ENCODE data around the gene CX3CL1.
A peak's percentile ranks its signal among the peaks of the same experiment; 100 is the strongest.

CX3CL1 gene

DNA sequence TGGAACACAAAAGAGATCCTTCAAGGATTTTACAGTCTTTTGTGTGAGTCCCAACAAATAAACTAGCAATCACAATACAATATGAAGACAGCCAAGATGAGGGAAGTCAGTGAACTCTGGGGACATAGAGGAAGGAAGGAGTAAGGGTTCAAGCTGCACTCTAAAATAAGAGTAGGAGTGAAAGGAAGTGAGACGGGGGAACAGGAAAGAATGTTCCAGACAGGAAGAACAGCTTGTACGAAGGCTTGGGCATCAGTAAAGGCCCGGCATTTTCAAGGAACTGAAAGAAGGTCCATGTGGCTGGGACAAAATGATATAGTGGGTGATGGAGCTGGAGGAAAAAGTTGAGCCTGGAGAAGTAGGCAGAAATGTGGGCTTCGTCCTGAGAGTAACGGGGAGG is 36.8 kb downstream of the CX3CL1 start:
- Histone ChIP-seq H3K27me3 (replicated peaks; ENCODE audit: control insufficient read depth, insufficient read depth, low read length) (no peaks in the 10 kb centered on the region), H3K4me3 (replicated peaks; ENCODE audit: low read depth, low read length) (no peak overlapping the region), H3K36me3 (ENCODE audit: control insufficient read depth, insufficient read depth, low read length) (no peaks in the 10 kb centered on the region)
- TF ChIP-seq, protein P1, sequence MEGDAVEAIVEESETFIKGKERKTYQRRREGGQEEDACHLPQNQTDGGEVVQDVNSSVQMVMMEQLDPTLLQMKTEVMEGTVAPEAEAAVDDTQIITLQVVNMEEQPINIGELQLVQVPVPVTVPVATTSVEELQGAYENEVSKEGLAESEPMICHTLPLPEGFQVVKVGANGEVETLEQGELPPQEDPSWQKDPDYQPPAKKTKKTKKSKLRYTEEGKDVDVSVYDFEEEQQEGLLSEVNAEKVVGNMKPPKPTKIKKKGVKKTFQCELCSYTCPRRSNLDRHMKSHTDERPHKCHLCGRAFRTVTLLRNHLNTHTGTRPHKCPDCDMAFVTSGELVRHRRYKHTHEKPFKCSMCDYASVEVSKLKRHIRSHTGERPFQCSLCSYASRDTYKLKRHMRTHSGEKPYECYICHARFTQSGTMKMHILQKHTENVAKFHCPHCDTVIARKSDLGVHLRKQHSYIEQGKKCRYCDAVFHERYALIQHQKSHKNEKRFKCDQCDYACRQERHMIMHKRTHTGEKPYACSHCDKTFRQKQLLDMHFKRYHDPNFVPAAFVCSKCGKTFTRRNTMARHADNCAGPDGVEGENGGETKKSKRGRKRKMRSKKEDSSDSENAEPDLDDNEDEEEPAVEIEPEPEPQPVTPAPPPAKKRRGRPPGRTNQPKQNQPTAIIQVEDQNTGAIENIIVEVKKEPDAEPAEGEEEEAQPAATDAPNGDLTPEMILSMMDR (IDR thresholded peaks at IDR 0.05; ENCODE audit: insufficient read depth, low read length, poor library complexity, severe bottlenecking) = no peak
- DNase-seq (ENCODE audit: extremely low read depth, insufficient read length) = no peak

DNA sequence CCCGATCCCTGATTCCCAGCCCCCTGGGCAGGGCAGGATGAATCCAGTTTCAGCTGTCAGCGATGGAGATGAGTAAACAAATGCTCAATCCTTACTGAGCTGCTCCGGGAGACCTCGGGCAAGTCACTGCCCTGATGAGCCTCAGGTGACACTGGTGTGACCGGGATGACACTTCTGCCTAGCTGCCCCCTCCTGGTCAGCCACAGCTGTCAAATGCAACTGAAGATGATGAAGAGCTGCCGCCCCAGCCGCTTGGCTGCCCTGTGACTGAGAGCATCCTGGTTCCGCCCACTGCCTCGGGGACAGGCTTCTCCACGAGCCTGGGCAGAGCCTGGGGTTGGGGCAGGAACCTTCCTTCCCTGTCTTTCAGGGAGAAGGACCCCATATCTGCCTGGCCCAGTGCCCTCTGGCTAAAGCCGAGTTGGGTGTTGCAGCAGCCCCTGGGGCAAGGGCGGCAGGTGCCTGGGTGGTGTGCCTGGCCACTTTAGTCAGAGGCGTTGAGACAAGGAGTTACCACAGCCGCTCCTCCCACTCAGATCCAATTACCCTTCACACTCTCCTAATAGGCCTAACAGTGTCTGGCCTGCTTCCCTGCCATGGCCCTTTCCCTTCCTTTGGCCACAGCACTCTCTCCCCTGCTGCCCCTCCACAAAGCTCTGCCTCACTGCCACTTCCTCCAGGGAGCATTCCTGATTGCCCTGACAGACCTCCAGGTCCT is 37.7 kb downstream of the CX3CL1 start:
- TF ChIP-seq, protein P1 (IDR thresholded peaks at IDR 0.05; ENCODE audit: insufficient read depth, low read length, poor library complexity, severe bottlenecking) = no peak
- H3K27me3 ChIP-seq (replicated peaks; ENCODE audit: control insufficient read depth, insufficient read depth, low read length) = no peaks in the 10 kb centered on the region
- no peak overlapping the region for H3K4me3 ChIP-seq (replicated peaks; ENCODE audit: low read depth, low read length)
- H3K36me3 ChIP-seq (ENCODE audit: control insufficient read depth, insufficient read depth, low read length) = no peaks in the 10 kb centered on the region
- DNase-seq (ENCODE audit: extremely low read depth, insufficient read length) = no peak

DNA sequence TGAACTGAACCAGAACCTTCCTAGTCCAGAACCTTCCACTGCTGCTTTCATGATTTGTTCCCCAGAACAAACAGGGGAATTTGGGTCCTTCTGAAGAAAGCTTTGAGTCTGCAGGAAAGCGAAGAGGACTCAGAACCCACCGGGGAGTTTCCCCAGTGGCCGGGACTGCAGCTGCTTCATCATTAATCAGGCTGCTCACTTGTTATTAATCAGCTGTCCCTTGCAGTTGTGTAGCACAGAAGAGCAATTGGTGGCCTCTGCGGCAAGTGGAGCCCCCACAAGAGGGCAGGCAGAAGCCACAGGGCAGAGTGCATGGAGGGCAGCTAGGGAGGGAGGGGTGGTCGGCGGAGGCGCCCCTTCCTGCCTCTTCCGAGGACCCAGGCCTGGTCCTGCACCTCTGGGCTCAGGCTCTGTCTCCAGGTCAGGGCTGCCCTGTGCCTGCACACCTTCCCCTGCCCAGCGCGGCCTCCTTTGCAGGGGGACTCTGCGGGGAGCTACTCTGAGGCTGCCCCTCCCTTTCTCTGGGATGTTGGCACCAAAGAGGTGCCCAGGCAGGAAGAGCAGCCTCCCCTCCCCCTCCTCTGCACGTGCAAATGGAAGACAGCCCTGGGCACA is 39.2 kb downstream of the CX3CL1 start:
- peak; percentile 60 for DNase-seq (ENCODE audit: extremely low read depth, insufficient read length)
- TF ChIP-seq, protein P1 (IDR thresholded peaks at IDR 0.05; ENCODE audit: insufficient read depth, low read length, poor library complexity, severe bottlenecking) = no peak
- H3K36me3 ChIP-seq (ENCODE audit: control insufficient read depth, insufficient read depth, low read length) = no peaks in the 10 kb centered on the region
- H3K4me3 ChIP-seq (replicated peaks; ENCODE audit: low read depth, low read length) = no peak overlapping the region
- no peaks in the 10 kb centered on the region for H3K27me3 ChIP-seq (replicated peaks; ENCODE audit: control insufficient read depth, insufficient read depth, low read length)

DNA sequence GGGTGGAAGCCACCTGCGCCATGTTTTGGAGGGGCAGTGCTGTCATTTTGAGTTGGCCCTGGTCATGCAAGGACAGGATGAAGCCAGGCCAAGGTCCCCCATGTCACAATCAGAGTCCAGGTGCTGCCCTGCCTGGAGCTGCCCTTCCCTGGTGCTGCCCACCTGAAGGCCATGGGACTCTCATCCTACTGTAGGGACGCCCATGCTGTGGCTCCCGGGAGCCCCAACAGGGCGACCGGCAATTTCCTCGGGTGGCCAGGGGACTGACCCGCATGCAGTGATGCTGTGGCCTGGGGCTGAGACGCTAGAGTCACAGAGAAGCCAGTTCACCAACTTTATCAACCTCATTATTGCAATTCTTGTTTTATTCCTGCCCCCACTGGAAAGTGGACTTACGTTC is 40.3 kb downstream of the CX3CL1 start:
- no peak overlapping the region for H3K4me3 ChIP-seq (replicated peaks; ENCODE audit: low read depth, low read length)
- DNase-seq (ENCODE audit: extremely low read depth, insufficient read length) = no peak
- no peaks in the 10 kb centered on the region for H3K27me3 ChIP-seq (replicated peaks; ENCODE audit: control insufficient read depth, insufficient read depth, low read length)
- TF ChIP-seq, protein P1 (IDR thresholded peaks at IDR 0.05; ENCODE audit: insufficient read depth, low read length, poor library complexity, severe bottlenecking) = no peak
- no peaks in the 10 kb centered on the region for H3K36me3 ChIP-seq (ENCODE audit: control insufficient read depth, insufficient read depth, low read length)

DNA sequence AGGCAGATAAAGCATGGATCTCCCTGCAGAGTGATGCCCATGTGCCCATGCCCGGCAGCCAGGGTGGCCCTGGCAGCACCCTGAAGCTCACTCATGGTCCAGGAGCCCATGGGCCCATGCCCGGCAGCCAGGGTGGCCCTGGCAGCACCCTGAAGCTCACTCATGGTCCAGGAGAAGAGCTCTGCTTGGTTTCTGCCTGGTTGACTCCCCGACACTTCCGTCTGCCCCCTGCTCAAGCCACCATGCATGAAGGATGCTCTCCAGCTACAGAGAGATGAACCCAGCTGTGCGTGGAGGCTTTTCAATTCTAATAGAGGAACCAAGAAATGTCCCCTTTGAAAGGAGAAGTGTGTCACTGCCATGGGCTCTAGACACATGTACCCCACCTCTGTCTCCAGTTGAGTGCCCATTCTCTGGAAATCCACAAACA is 41.0 kb downstream of the CX3CL1 start:
- no peaks in the 10 kb centered on the region for H3K27me3 ChIP-seq (replicated peaks; ENCODE audit: control insufficient read depth, insufficient read depth, low read length)
- peak; percentile 80 for DNase-seq (ENCODE audit: extremely low read depth, insufficient read length)
- TF ChIP-seq, protein P1 (IDR thresholded peaks at IDR 0.05; ENCODE audit: insufficient read depth, low read length, poor library complexity, severe bottlenecking) = no peak
- no peaks in the 10 kb centered on the region for H3K36me3 ChIP-seq (ENCODE audit: control insufficient read depth, insufficient read depth, low read length)
- H3K4me3 ChIP-seq (replicated peaks; ENCODE audit: low read depth, low read length) = no peak overlapping the region

Data from GM06990 (cell line).